SK-N-SH treated with all-trans-retinoic acid at 6 μM for 48 hours (cell line): ENCODE measurements around the gene MAP2K4.

Experiments
- CREB5 ChIP-seq: fragments of 250-450 bp; sonication (Bioruptor Pico); IDR thresholded peaks from 2 replicates; pipeline ENCODE4 v1.5.1; 2020; ENCODE audit warnings: low read depth, mild to moderate bottlenecking, moderate library complexity
- CSDC2 ChIP-seq: fragments of 250-450 bp; sonication (Bioruptor Pico); IDR thresholded peaks from 2 replicates; pipeline ENCODE4 v1.5.0; 2020; ENCODE audit warnings: mild to moderate bottlenecking, moderate library complexity
- CSRNP3 ChIP-seq: fragments of 250-450 bp; sonication (Bioruptor Pico); IDR thresholded peaks from 2 replicates; pipeline ENCODE4 v1.5.1; 2021; ENCODE audit warnings: mild to moderate bottlenecking, moderate library complexity
- ESRRG ChIP-seq: fragments of 250-450 bp; sonication (Bioruptor Pico); IDR thresholded peaks from 2 replicates; pipeline ENCODE4 v1.6.1; 2021; ENCODE audit warnings: mild to moderate bottlenecking
- GLIS3 ChIP-seq: fragments of 250-450 bp; sonication (Bioruptor Pico); IDR thresholded peaks from 2 replicates; pipeline ENCODE4 v1.5.0; 2020; ENCODE audit warnings: mild to moderate bottlenecking, moderate library complexity
- ISL1 ChIP-seq: fragments of 250-450 bp; sonication (Bioruptor Pico); IDR thresholded peaks from 2 replicates; pipeline ENCODE4 v2.1.2; 2022; ENCODE audit warnings: mild to moderate bottlenecking, moderate library complexity
- PATZ1 ChIP-seq: fragments of 250-450 bp; sonication (Bioruptor Pico); IDR thresholded peaks from 2 replicates; pipeline ENCODE4 v1.8.0; 2020; ENCODE audit warnings: mild to moderate bottlenecking, moderate library complexity, borderline replicate concordance
- POU6F1 ChIP-seq: fragments of 250-450 bp; sonication (Bioruptor Pico); IDR thresholded peaks from 2 replicates; pipeline ENCODE4 v1.8.0; 2021; ENCODE audit warnings: low read depth, mild to moderate bottlenecking, moderate library complexity, borderline replicate concordance
- PPARA ChIP-seq: fragments of 250-450 bp; sonication (Bioruptor Pico); IDR thresholded peaks from 2 replicates; pipeline ENCODE4 v1.5.0; 2020; ENCODE audit warnings: mild to moderate bottlenecking, borderline replicate concordance
- ZFP3 ChIP-seq: fragments of 250-450 bp; sonication (Bioruptor Pico); IDR thresholded peaks from 2 replicates; pipeline ENCODE4 v1.5.0; 2020; ENCODE audit warnings: mild to moderate bottlenecking, moderate library complexity
- ZFP30 ChIP-seq: fragments of 450-650 bp; formaldehyde crosslinking; IDR thresholded peaks from 2 replicates; pipeline ENCODE4 v1.5.0; 2022; ENCODE audit warnings: mild to moderate bottlenecking, moderate library complexity

GRCh38 chr17:12128946-12129345 is 108.3 kb downstream of the MAP2K4 start:
- TF ChIP-seq ISL1 (CRISPR knock-in tag) (no peak), CREB5 (CRISPR knock-in tag) (no peak), PPARA (CRISPR knock-in tag) (no peak), PATZ1 (CRISPR knock-in tag) (no peak), ZFP30 (CRISPR knock-in tag) (no peak), GLIS3 (no peak), CSDC2 (CRISPR knock-in tag) (no peak), ZFP3 (CRISPR knock-in tag) (no peak), POU6F1 (CRISPR knock-in tag) (no peak), CSRNP3 (CRISPR knock-in tag) (no peak), ESRRG (CRISPR knock-in tag) (no peak)
